Measurements from ENCODE around the gene LRGUK. TPM values are rescaled to one million over a fixed set of nuclear protein-coding genes. Genes with fewer than 3 reads are reported as not detected.

The LRGUK gene
- total and polyA plus RNA-seq, 2 of the 8 experiments (the other 6 are each of a cell fraction or from before 2014, with no cell fraction given) = 1.5 to 3.6 TPM

DNA sequence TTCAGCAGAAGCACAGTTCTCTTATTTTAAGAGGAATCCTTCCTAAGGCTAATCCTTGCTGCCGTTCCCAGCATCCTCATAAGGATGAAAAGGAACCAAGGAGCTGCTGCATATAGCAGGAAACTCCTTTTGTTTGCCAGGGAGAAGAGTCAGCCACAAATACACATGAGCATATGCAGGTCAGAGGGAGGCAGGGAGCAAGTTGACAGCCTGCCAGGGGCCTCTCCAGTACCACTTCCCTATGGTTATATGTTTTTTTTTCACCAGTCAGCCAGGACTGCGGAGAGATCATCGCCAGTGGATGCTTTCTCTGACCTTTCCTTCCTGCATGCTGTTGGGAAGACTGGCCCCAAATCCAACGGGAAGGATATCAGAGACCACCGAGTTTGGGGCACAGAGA lies 149.8 kb downstream of the LRGUK start:
- no peak overlapping the region for H3K9ac ChIP-seq (replicated peaks in 1 of 4; ENCODE audit: extremely low read depth in 1 of 4, low read depth in 3 of 4, low read length in 3 of 4)
- no peak overlapping the region for H2BK5ac ChIP-seq (ENCODE audit: low read depth, low read length)
- no peak overlapping the region for H3K4ac ChIP-seq (replicated peaks; ENCODE audit: insufficient read length, low read depth, low read length)
- no peak overlapping the region for H2BK12ac ChIP-seq (ENCODE audit: low read depth, low read length)
- no peak overlapping the region for H2BK20ac ChIP-seq (ENCODE audit: low read length)
- H3K23ac ChIP-seq (ENCODE audit: insufficient read length) = no peak overlapping the region
- no peak overlapping the region for H3K4me3 ChIP-seq (ENCODE audit: extremely low read depth in 1 of 4, insufficient read depth in 2 of 4, low read depth in 3 of 4, low read length in 4 of 4)
- no peak overlapping the region for H4K5ac ChIP-seq (ENCODE audit: insufficient read length, low read depth, low read length)
- POLR2A ChIA-PET (ENCODE audit: partially characterized antibody) = interaction anchor here (1.8 kb wide), 1 partner anchor 12 kb away, joined by 6 read pairs; no protein-coding TSS in a partner anchor
- no peaks in the 10 kb centered on the region; the same call in 1 of the 2 replicates for H3K79me1 ChIP-seq (ENCODE audit: low read depth, low read length)
- no peaks in the 10 kb centered on the region for H4K20me1 ChIP-seq (replicated peaks in 1 of 2; ENCODE audit: control insufficient read depth in 1 of 2, insufficient read depth in 2 of 2, low read length in 2 of 2)
- H3K9me3 ChIP-seq (ENCODE audit: insufficient read depth in 2 of 2, low read depth in 1 of 2, low read length in 1 of 2) = no peaks in the 10 kb centered on the region
- H3K56ac ChIP-seq (replicated peaks; ENCODE audit: insufficient read length, low read depth, low read length) = no peak overlapping the region
- H3K27ac ChIP-seq (ENCODE audit: low read depth, low read length) = no peak overlapping the region
- H4K91ac ChIP-seq (replicated peaks; ENCODE audit: insufficient read length, low read length) = no peak overlapping the region
- no peak overlapping the region for H4K8ac ChIP-seq (ENCODE audit: extremely low read depth, insufficient read depth, low read length)
- H3K18ac ChIP-seq (ENCODE audit: extremely low read depth, low read length) = no peak overlapping the region
- no peak overlapping the region for H2BK120ac ChIP-seq (replicated peaks; ENCODE audit: low read depth, low read length)
- H3K14ac ChIP-seq (ENCODE audit: insufficient read length) = no peak overlapping the region
- peak overlapping the region; percentile 82; the same call in 1 of the 2 replicates for H2AFZ ChIP-seq (ENCODE audit: low read length)
- WGBS, 2 experiments (ENCODE audit: extremely low coverage in 1 of 2, insufficient coverage in 1 of 2, insufficient read length in 1 of 2, insufficient replicate concordance in 2 of 2, low coverage in 1 of 2, low lambda C conversion rate in 2 of 2, missing lambda C conversion rate in 1 of 2) = 93% methylated on average over 5 of the region's 5 CpGs; no CpG with 5 or more reads in 1 of the 2 experiments
- no peak for FAIRE-seq
- H3K36me3 ChIP-seq (ENCODE audit: control insufficient read depth in 2 of 4, insufficient read depth in 4 of 4, low read length in 3 of 4) = no peaks in the 10 kb centered on the region
- no peaks in the 10 kb centered on the region for H3K23me2 ChIP-seq (ENCODE audit: low read depth, low read length)
- H2BK15ac ChIP-seq (ENCODE audit: low read length) = no peak overlapping the region
- peaks cover 0 to 9% (median 2%) of the 10 kb centered on the region in 4 experiments; a peak in 2 of 7 replicates for H3K4me1 ChIP-seq (replicated peaks in 1 of 4; ENCODE audit: control insufficient read depth in 3 of 4, insufficient read depth in 4 of 4, low read length in 3 of 4)
- DNase-seq (ENCODE audit: low read depth in 1 of 2, low spot score in 2 of 2) = no peak
- H3K4me2 ChIP-seq (ENCODE audit: insufficient read depth in 1 of 2, low read depth in 2 of 2, low read length in 2 of 2) = no peak overlapping the region
- no peaks in the 10 kb centered on the region for H3K79me2 ChIP-seq (ENCODE audit: control insufficient read depth in 1 of 2, insufficient read depth in 2 of 2, low read length in 2 of 2)
- H3K27me3 ChIP-seq (replicated peaks in 1 of 4; ENCODE audit: control insufficient read depth in 3 of 4, extremely low read depth in 1 of 4, insufficient read depth in 3 of 4, low read length in 3 of 4) = no peaks in the 10 kb centered on the region
- CTCF ChIA-PET (ENCODE audit: partially characterized antibody) = interaction anchor here (0.7 to 1.0 kb wide), 4 partner anchors 13 to 236 kb away, joined by 3 to 4 read pairs (median 4); no protein-coding TSS in a partner anchor
- H2AK5ac ChIP-seq (ENCODE audit: low read depth, low read length) = no peak overlapping the region
- TF ChIP-seq ASH2L (IDR thresholded peaks at IDR 0.05; ENCODE audit: low read length) (no peak), GTF2F1 (IDR thresholded peaks at IDR 0.05; ENCODE audit: borderline replicate concordance, low read depth, low read length) (no peak), KDM4A (IDR thresholded peaks at IDR 0.05; ENCODE audit: low read depth, low read length, severe bottlenecking) (no peak), TAF7 (optimal IDR thresholded peaks at IDR 0.05; ENCODE audit: borderline replicate concordance, low read depth, low read length) (no peak), TEAD4 (IDR thresholded peaks at IDR 0.05; ENCODE audit: low read depth, low read length) (no peak), JUN (IDR thresholded peaks at IDR 0.05; ENCODE audit: low read depth, low read length) (no peak), SIRT6 (IDR thresholded peaks at IDR 0.05; ENCODE audit: low read length) (no peak), POLR2A (IDR thresholded peaks at IDR 0.05; ENCODE audit: control extremely low read depth in 1 of 2, low read depth in 2 of 2, low read length in 2 of 2) (no peak), POLR2AphosphoS5 (IDR thresholded peaks at IDR 0.05; ENCODE audit: low read depth, low read length) (no peak), EZH2 (IDR thresholded peaks at IDR 0.05; ENCODE audit: low read depth, low read length, severe bottlenecking) (no peak), RNF2 (IDR thresholded peaks at IDR 0.05; ENCODE audit: borderline replicate concordance, low read depth, low read length, missing control alignments, poor library complexity, severe bottlenecking) (no peak), MAFK (IDR thresholded peaks at IDR 0.05; ENCODE audit: low read depth, low read length) (no peak), CTBP2 (IDR thresholded peaks at IDR 0.05; ENCODE audit: borderline replicate concordance, insufficient read depth, insufficient read length, low read length) (no peak)
- TF ChIP-seq, protein P1, sequence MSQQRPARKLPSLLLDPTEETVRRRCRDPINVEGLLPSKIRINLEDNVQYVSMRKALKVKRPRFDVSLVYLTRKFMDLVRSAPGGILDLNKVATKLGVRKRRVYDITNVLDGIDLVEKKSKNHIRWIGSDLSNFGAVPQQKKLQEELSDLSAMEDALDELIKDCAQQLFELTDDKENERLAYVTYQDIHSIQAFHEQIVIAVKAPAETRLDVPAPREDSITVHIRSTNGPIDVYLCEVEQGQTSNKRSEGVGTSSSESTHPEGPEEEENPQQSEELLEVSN (IDR thresholded peaks at IDR 0.05) = no peak
